ENCODE measurements around the gene DNAJA4. TPM values are rescaled to one million over a fixed set of nuclear protein-coding genes. Genes with fewer than 3 reads are reported as not detected.

The DNAJA4 gene
- total and polyA plus RNA-seq, 3 experiments from 2014 or later: 12.3 to 35.3 (median 32.6) TPM

DNA sequence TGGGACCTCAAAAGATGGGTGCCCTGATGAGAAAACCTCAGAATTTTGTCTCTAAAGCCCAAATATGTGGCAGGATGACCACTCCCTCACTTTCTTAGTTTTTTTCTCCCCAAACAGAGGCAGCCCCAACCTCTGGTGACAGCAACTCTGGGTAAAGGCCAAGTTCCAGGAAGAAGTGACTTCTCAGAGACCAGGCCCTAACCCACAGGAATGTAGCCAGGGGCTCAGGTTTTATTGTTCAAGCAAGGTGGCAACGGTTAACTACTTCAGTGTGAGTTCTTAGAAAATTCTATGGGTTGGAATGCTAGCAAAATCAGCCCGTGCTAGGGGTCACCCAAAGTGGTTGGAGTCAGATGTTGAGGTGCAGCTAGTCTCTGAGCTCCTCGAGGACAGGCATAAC, 5.1 kb upstream of the DNAJA4 start:
- Mint-ChIP-seq H3K27ac (no peak overlapping the region), H3K9me3 (no peaks in the 10 kb centered on the region), H3K4me1 (no peaks in the 10 kb centered on the region), H3K4me3 (no peak overlapping the region), H3K36me3 (no peaks in the 10 kb centered on the region), H3K27me3 (peaks cover 0 to 2% of the 10 kb centered on the region in 2 donors)
- Histone ChIP-seq H3K9me3 (ENCODE audit: low read length) (no peaks in the 10 kb centered on the region), H3K4me1 (ENCODE audit: insufficient read depth, low read length) (no peaks in the 10 kb centered on the region), H3K4me3 (ENCODE audit: low read length) (no peak overlapping the region), H3K36me3 (ENCODE audit: insufficient read depth, low read length) (no peaks in the 10 kb centered on the region), H3K27ac (ENCODE audit: low read depth, low read length) (no peak overlapping the region), H3K27me3 (ENCODE audit: insufficient read depth, low read length, poor library complexity, severe bottlenecking) (no peaks in the 10 kb centered on the region)
- POLR2A ChIA-PET: no interaction called here
- DNase-seq: no peak
- CTCF ChIA-PET: no interaction called here

DNA sequence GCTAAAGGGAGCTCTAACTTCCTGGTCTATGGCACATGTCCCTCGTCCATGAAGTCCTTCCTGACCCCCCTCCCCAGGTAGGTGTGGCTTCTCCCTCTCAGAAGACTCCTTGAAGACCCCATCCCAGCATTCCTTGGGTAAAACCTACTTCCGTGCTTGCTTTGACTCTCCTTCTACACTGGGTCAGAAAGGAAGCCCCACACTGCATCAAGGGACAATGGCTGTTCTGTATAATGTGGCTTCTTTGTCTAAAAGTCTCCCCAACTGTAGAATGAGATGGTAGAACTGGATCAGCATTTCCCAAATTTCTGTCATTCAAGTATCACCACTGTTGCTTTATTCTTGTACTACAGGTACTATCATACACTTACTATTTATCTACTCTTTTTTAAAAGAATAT, 3.9 kb upstream of the DNAJA4 start:
- DNase-seq: no peak
- Mint-ChIP-seq H3K4me3 (no peak overlapping the region), H3K27ac (peak overlapping the region in 1 of 8 donors; percentile 64), H3K27me3 (peaks cover 0 to 2% of the 10 kb centered on the region in 2 donors), H3K36me3 (peaks cover 0 to 1% (median 0%) of the 10 kb centered on the region in 3 donors), H3K9me3 (no peaks in the 10 kb centered on the region), H3K4me1 (peaks cover 4 to 8% (median 6%) of the 10 kb centered on the region in 3 donors)
- Histone ChIP-seq H3K4me1 (ENCODE audit: insufficient read depth, low read length) (peaks cover 6% of the 10 kb centered on the region), H3K27ac (ENCODE audit: low read depth, low read length) (no peak overlapping the region), H3K9me3 (ENCODE audit: low read length) (no peaks in the 10 kb centered on the region), H3K36me3 (ENCODE audit: insufficient read depth, low read length) (no peaks in the 10 kb centered on the region), H3K27me3 (ENCODE audit: insufficient read depth, low read length, poor library complexity, severe bottlenecking) (no peaks in the 10 kb centered on the region), H3K4me3 (ENCODE audit: low read length) (no peak overlapping the region)
- ChIA-PET CTCF (no interaction called here), POLR2A (no interaction called here)

DNA sequence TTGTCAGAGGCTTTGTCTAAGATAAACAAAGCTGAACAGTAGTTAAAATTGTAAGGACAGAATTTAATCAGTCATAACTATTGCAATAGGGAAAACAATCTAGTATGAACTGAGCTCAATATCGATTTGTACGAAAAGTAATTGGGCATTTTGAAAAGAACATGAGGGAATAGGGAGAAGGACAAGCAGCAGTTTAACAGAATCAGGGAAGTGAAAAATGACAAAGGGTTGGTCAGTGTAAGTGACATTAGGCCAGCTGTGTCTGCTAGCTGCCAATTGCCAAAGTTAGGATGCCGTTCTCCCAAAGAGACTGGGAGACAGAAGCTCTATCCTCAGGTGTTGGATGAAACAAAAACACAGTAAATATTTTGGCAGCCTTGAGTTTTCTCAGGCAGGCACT, 3.3 kb upstream of the DNAJA4 start:
- Histone ChIP-seq H3K27ac (ENCODE audit: low read depth, low read length) (no peak overlapping the region), H3K36me3 (ENCODE audit: insufficient read depth, low read length) (no peaks in the 10 kb centered on the region), H3K4me1 (ENCODE audit: insufficient read depth, low read length) (peaks cover 12% of the 10 kb centered on the region), H3K27me3 (ENCODE audit: insufficient read depth, low read length, poor library complexity, severe bottlenecking) (no peaks in the 10 kb centered on the region), H3K4me3 (ENCODE audit: low read length) (no peak overlapping the region), H3K9me3 (ENCODE audit: low read length) (no peaks in the 10 kb centered on the region)
- ChIA-PET POLR2A (no interaction called here), CTCF (no interaction called here)
- no peaks in the 10 kb centered on the region for H3K9me3 Mint-ChIP-seq
- peak overlapping the region in 1 of 7 donors; percentile 58 for H3K4me3 Mint-ChIP-seq
- no peak for DNase-seq
- peaks cover 8 to 14% (median 12%) of the 10 kb centered on the region in 3 donors for H3K4me1 Mint-ChIP-seq
- peaks cover 0 to 2% of the 10 kb centered on the region in 2 donors for H3K27me3 Mint-ChIP-seq
- H3K27ac Mint-ChIP-seq: no peak overlapping the region
- H3K36me3 Mint-ChIP-seq: peaks cover 0 to 1% (median 0%) of the 10 kb centered on the region in 3 donors

DNA sequence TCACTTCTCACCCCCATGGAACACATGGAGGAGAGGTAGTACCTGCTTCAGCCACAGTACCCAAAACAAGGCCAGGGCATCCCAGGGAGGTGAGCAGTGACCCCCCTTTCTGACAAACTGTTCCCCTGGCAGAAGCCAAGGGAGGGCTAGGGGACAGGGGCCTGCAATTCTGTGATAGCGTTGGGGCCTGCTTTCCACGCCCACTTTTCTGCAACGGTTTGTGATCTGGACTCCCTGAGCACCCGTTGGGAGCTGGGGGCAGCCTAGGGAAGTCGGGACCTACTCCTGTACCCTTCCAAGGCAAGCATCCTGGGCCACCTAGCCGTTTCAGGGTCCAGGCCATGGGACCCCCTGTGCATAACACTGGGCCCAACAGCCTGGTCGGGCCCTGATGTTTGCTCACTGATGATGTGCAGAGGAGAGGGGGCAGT, 996 bp upstream of the DNAJA4 start:
- H3K4me3 Mint-ChIP-seq: peak overlapping the region; percentile 68 to 82 (median 74)
- Histone ChIP-seq H3K4me1 (ENCODE audit: insufficient read depth, low read length) (peaks cover 14% of the 10 kb centered on the region), H3K27me3 (ENCODE audit: insufficient read depth, low read length, poor library complexity, severe bottlenecking) (no peaks in the 10 kb centered on the region), H3K27ac (ENCODE audit: low read depth, low read length) (no peak overlapping the region), H3K36me3 (ENCODE audit: insufficient read depth, low read length) (no peaks in the 10 kb centered on the region), H3K4me3 (ENCODE audit: low read length) (no peak overlapping the region), H3K9me3 (ENCODE audit: low read length) (no peaks in the 10 kb centered on the region)
- no peak for DNase-seq
- H3K27me3 Mint-ChIP-seq: peaks cover 0 to 2% of the 10 kb centered on the region in 2 donors
- peaks cover 13 to 32% (median 29%) of the 10 kb centered on the region in 3 donors for H3K4me1 Mint-ChIP-seq
- no peaks in the 10 kb centered on the region for H3K9me3 Mint-ChIP-seq
- POLR2A ChIA-PET: interaction anchor here (0.7 to 1.3 kb wide), 3 partner anchors 36 to 174 kb away, joined by 3 to 5 read pairs (median 3); partner anchors contain the start of genes IREB2 and SKIC8
- peaks cover 0 to 1% (median 0%) of the 10 kb centered on the region in 3 donors for H3K36me3 Mint-ChIP-seq
- CTCF ChIA-PET: no interaction called here
- peak overlapping the region in 7 of 8 donors; percentile 56 to 88 (median 68) for H3K27ac Mint-ChIP-seq

DNA sequence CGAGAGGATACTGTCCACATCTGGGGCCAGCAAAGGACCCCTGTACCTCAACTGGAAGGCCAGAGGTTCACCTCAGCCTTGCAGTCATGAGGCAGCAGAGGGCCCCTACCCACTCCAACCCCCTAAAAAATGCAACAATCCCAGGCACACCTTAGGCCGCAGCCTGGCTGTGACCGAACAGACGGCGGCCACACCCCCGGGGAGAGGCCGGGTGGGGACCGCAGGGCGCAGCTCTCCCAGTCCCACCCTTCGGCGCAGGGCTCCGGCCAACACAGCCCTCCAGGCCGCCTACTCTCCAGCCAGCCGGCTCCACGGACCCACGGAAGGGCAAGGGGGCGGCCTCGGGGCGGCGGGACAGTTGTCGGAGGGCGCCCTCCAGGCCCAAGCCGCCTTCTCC, 457 bp upstream of the DNAJA4 start:
- peaks cover 0 to 1% (median 0%) of the 10 kb centered on the region in 3 donors for H3K36me3 Mint-ChIP-seq
- H3K4me3 Mint-ChIP-seq: peak overlapping the region; percentile 68 to 82 (median 74)
- no peak overlapping the region for H3K27ac ChIP-seq (ENCODE audit: low read depth, low read length)
- no peaks in the 10 kb centered on the region for H3K27me3 ChIP-seq (ENCODE audit: insufficient read depth, low read length, poor library complexity, severe bottlenecking)
- no peaks in the 10 kb centered on the region for H3K9me3 ChIP-seq (ENCODE audit: low read length)
- no peaks in the 10 kb centered on the region for H3K36me3 ChIP-seq (ENCODE audit: insufficient read depth, low read length)
- no peak overlapping the region for H3K4me3 ChIP-seq (ENCODE audit: low read length)
- CTCF ChIA-PET: interaction anchor here (1.3 to 2.5 kb wide), 3 partner anchors 10 to 35 kb away, joined by 3 to 8 read pairs (median 7); partner anchors contain the start of gene SKIC8
- peaks cover 15 to 34% (median 32%) of the 10 kb centered on the region in 3 donors for H3K4me1 Mint-ChIP-seq
- H3K4me1 ChIP-seq (ENCODE audit: insufficient read depth, low read length): peaks cover 14% of the 10 kb centered on the region
- H3K9me3 Mint-ChIP-seq: no peaks in the 10 kb centered on the region
- peak overlapping the region in 5 of 8 donors; percentile 56 to 88 (median 69) for H3K27ac Mint-ChIP-seq
- peaks cover 0 to 1% of the 10 kb centered on the region in 2 donors for H3K27me3 Mint-ChIP-seq
- DNase-seq: no peak
- POLR2A ChIA-PET: interaction anchor here (0.8 to 2.6 kb wide), 4 partner anchors 10 to 277 kb away, joined by 4 to 25 read pairs (median 6); partner anchors contain the start of genes IREB2, PSMA4 and SKIC8

DNA sequence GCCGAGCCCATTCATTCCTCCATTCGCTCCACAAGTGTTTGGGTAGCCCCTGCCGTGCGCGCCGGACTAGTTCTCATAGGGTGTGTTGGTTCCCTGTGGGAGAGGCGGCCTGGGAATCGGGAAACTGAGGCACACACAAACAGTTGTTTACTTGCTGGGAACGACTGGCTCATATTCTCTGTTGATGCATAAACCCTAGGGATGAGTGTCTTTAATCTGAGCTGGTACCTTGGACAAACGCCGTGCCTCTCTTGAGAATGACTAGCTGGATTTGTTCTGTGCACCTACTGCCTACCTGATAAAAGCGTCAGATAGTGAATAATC, 737 bp downstream of the DNAJA4 start:
- Mint-ChIP-seq H3K36me3 (peaks cover 0 to 3% (median 0%) of the 10 kb centered on the region in 3 donors), H3K4me3 (peak overlapping the region; percentile 85 to 96 (median 89)), H3K27me3 (no peaks in the 10 kb centered on the region), H3K9me3 (no peaks in the 10 kb centered on the region), H3K27ac (peak overlapping the region; percentile 55 to 93 (median 88)), H3K4me1 (peaks cover 18 to 36% (median 32%) of the 10 kb centered on the region in 3 donors)
- POLR2A ChIA-PET: interaction anchor here (0.5 to 2.6 kb wide), 3 partner anchors 9 to 607 kb away, joined by 3 to 25 read pairs (median 8); partner anchors contain the start of gene SKIC8
- Histone ChIP-seq H3K4me3 (ENCODE audit: low read length) (peak overlapping the region; percentile 59), H3K4me1 (ENCODE audit: insufficient read depth, low read length) (peaks cover 14% of the 10 kb centered on the region), H3K27ac (ENCODE audit: low read depth, low read length) (peak overlapping the region; percentile 46), H3K27me3 (ENCODE audit: insufficient read depth, low read length, poor library complexity, severe bottlenecking) (no peaks in the 10 kb centered on the region), H3K9me3 (ENCODE audit: low read length) (no peaks in the 10 kb centered on the region), H3K36me3 (ENCODE audit: insufficient read depth, low read length) (no peaks in the 10 kb centered on the region)
- DNase-seq: no peak
- CTCF ChIA-PET: interaction anchor here (1.0 to 2.8 kb wide), 10 partner anchors 9 to 306 kb away, joined by 3 to 12 read pairs (median 4); partner anchors contain the start of genes IREB2 and SKIC8

DNA sequence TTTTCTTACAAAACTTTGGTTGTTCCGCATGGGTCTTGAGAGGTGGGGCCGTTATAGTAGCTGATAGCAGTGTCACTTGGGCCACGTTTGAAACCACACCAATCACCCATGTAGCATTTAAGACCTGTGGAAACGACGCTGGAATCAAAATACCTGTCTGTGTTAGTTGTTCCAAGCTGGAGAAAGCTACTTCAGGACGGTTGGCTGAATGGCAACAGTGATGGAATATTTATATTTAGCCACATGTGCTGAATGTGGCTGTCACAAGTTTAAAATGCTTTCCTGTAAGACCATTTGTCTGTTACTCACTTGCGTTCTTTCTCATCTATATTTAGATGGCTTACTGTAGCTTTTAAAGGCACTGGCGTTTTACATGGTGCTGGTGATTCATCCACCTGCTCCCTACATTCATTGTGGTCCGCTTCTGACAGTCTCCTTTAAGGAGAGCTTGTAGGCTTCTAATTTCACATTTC, 1.4 kb downstream of the DNAJA4 start:
- Mint-ChIP-seq H3K4me3 (peak overlapping the region; percentile 85 to 96 (median 89)), H3K4me1 (peaks cover 18 to 41% (median 32%) of the 10 kb centered on the region in 3 donors), H3K9me3 (no peaks in the 10 kb centered on the region), H3K27ac (peak overlapping the region; percentile 24 to 93 (median 88)), H3K36me3 (peaks cover 0 to 9% (median 0%) of the 10 kb centered on the region in 3 donors), H3K27me3 (no peaks in the 10 kb centered on the region)
- no peak overlapping the region for H3K4me3 ChIP-seq (ENCODE audit: low read length)
- peaks cover 14% of the 10 kb centered on the region for H3K4me1 ChIP-seq (ENCODE audit: insufficient read depth, low read length)
- DNase-seq: no peak
- H3K36me3 ChIP-seq (ENCODE audit: insufficient read depth, low read length): no peaks in the 10 kb centered on the region
- H3K27me3 ChIP-seq (ENCODE audit: insufficient read depth, low read length, poor library complexity, severe bottlenecking): no peaks in the 10 kb centered on the region
- CTCF ChIA-PET: interaction anchor here (0.7 to 2.8 kb wide), 11 partner anchors 8 to 307 kb away, joined by 3 to 12 read pairs (median 3); partner anchors contain the start of genes IREB2 and SKIC8
- H3K9me3 ChIP-seq (ENCODE audit: low read length): no peaks in the 10 kb centered on the region
- no peak overlapping the region for H3K27ac ChIP-seq (ENCODE audit: low read depth, low read length)
- POLR2A ChIA-PET: interaction anchor here (0.5 to 2.6 kb wide), 4 partner anchors 8 to 606 kb away, joined by 3 to 25 read pairs (median 6); partner anchors contain the start of gene SKIC8

DNA sequence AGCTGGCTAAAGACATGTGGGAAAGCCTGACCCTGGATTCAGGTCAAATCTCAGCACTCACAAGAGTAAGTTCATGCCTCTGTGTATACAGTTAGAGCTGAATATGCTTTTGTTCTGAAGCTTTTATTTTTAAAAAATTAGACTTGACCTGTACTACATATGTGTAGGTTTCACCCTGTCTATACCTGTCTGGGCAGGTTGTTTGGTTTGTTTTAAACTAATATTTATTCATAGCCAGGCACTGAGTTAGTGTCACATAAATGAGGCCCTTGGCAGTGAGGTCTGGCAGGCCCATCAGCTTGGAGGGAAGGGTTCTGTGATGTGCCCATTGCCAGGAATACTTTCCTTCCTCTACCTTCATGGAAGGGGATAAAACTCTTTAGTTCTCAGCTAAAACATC, 1.9 kb downstream of the DNAJA4 start:
- POLR2A ChIA-PET: interaction anchor here (1.2 to 2.6 kb wide), 3 partner anchors 8 to 34 kb away, joined by 3 to 25 read pairs (median 8); partner anchors contain the start of gene SKIC8
- Histone ChIP-seq H3K9me3 (ENCODE audit: low read length) (no peaks in the 10 kb centered on the region), H3K4me3 (ENCODE audit: low read length) (no peak overlapping the region), H3K36me3 (ENCODE audit: insufficient read depth, low read length) (no peaks in the 10 kb centered on the region), H3K27ac (ENCODE audit: low read depth, low read length) (no peak overlapping the region), H3K27me3 (ENCODE audit: insufficient read depth, low read length, poor library complexity, severe bottlenecking) (no peaks in the 10 kb centered on the region), H3K4me1 (ENCODE audit: insufficient read depth, low read length) (peaks cover 14% of the 10 kb centered on the region)
- Mint-ChIP-seq H3K4me3 (peak overlapping the region in 5 of 7 donors; percentile 12 to 95 (median 89)), H3K27me3 (no peaks in the 10 kb centered on the region), H3K4me1 (peaks cover 18 to 41% (median 32%) of the 10 kb centered on the region in 3 donors), H3K9me3 (no peaks in the 10 kb centered on the region), H3K27ac (peak overlapping the region in 4 of 8 donors; percentile 79 to 90 (median 89)), H3K36me3 (peaks cover 0 to 13% (median 0%) of the 10 kb centered on the region in 3 donors)
- no peak for DNase-seq
- CTCF ChIA-PET: interaction anchor here (1.0 to 2.8 kb wide), 7 partner anchors 14 to 307 kb away, joined by 3 to 12 read pairs (median 3); partner anchors contain the start of gene SKIC8

Data from CD8-positive, alpha-beta memory T cell (primary cell).